Activated B cell treated with CpG ODN at 0.5 μM for 24 hours (primary cell): ENCODE measurements around the gene OR51D1. TPM values are rescaled to one million over a fixed set of nuclear protein-coding genes. Genes with fewer than 3 reads are reported as not detected.

Experiments
- ATAC-seq: fragments of 200-7000 bp; cut with Tn5 transposase; one replicate; pipeline ENCODE4 v1.10.0; 2021; ENCODE audit warnings: low read depth, mild to moderate bottlenecking, moderate library complexity
- CTCF ChIA-PET: fragments of 350-600 bp; sonication (Branson Sonifier 250); formaldehyde crosslinking; loops from one replicate; lab custom pipeline; 2021; ENCODE audit warnings: antibody characterized with exemption; lab: Charles Lee
- POLR2A ChIA-PET: fragments of 350-600 bp; sonication (Branson Sonifier 250); formaldehyde crosslinking; loops from one replicate; lab custom pipeline; 2021; ENCODE audit warnings: antibody characterized with exemption; lab: Charles Lee
- DNase-seq: peaks from one replicate; pipeline ENCODE4 v3.0.0; 2022
- H3K27ac Mint-ChIP-seq: one replicate; pipeline ENCODE4 v1.8.0; 2020; ENCODE audit warnings: mixed read lengths
- H3K27me3 Mint-ChIP-seq: one replicate; pipeline ENCODE4 v1.8.0; 2021; ENCODE audit warnings: mixed read lengths
- H3K36me3 Mint-ChIP-seq: one replicate; pipeline ENCODE4 v1.8.0; 2021; ENCODE audit warnings: low read depth, mixed read lengths
- H3K4me1 Mint-ChIP-seq: one replicate; pipeline ENCODE4 v1.8.0; 2021; ENCODE audit warnings: mixed read lengths
- H3K4me3 Mint-ChIP-seq: one replicate; pipeline ENCODE4 v1.8.0; 2020; ENCODE audit warnings: mild to moderate bottlenecking, mixed read lengths
- H3K9me3 Mint-ChIP-seq: one replicate; pipeline ENCODE4 v1.8.0; 2020; ENCODE audit warnings: mixed read lengths
- CTCF ChIP-seq: fragments of 200-600 bp; IDR thresholded peaks from one replicate; pipeline ENCODE4 v1.8.0; 2022; ENCODE audit warnings: antibody characterized with exemption, mild to moderate bottlenecking
- intact Hi-C: fragments of 100-400 bp; cut with micrococcal nuclease; formaldehyde crosslinking; loops from one replicate; pipeline ENCODE4 v1.15.1; 2024
- total RNA-seq: library from RNA; stranded (reverse); gene quantifications from 2 replicates; pipeline ENCODE4 v1.2.3, GENCODE V29; 2022

OR51D1 gene
- total RNA-seq, 1 donor from 2014 or later: not detected

DNA sequence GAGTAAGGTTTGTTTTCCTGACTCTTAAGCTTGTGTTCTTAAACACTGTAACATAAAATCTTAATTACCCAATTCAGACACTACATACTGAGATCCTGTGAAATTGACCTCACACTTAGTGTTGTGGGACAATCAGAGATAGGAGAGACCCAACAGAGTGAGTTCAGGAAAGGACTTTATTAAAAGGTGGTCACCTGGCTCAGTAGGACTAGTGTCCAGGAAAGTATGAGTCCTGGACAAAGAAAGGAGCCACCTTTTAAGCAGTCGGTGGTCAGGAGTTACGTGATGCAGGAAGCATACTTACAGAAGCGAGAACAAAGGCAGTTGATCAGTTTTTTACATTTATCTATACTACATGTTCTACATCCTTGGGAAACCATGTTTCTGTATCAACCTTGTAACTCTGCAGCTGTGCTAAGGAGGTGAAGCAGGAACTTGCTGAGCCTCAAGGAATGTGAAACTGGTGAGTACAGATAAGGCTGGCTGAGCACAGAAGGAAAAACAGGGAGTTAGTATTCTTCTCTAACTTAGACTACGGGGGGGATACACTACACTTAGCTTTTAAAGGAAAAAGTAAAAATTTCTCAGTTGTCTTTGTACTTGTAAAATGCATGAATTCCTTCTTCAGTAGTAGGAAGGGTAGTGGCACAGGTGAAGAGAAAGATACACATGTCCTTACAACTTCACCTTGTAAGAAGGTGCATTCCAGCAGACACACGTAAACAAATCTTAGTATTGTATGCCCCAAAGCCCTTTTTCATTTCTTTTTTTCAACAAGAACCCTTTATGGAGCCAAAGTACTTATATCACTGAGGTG lies 21.6 kb downstream of the OR51D1 start:
- Mint-ChIP-seq H3K9me3 (no peaks in the 10 kb centered on the region), H3K27me3 (peaks cover 13% of the 10 kb centered on the region), H3K27ac (no peak overlapping the region), H3K4me1 (no peaks in the 10 kb centered on the region), H3K36me3 (no peaks in the 10 kb centered on the region), H3K4me3 (no peak overlapping the region)
- TF ChIP-seq CTCF: no peak
- no peak for ATAC-seq
- ChIA-PET POLR2A (no interaction called here), CTCF (no interaction called here)
- intact Hi-C loops: no loop called here
- DNase-seq: no peak

GRCh38 chr11:4662876-4663275 lies 25.6 kb downstream of the OR51D1 start:
- intact Hi-C loops: no loop called here
- no peaks in the 10 kb centered on the region for H3K36me3 Mint-ChIP-seq
- POLR2A ChIA-PET: no interaction called here

DNA sequence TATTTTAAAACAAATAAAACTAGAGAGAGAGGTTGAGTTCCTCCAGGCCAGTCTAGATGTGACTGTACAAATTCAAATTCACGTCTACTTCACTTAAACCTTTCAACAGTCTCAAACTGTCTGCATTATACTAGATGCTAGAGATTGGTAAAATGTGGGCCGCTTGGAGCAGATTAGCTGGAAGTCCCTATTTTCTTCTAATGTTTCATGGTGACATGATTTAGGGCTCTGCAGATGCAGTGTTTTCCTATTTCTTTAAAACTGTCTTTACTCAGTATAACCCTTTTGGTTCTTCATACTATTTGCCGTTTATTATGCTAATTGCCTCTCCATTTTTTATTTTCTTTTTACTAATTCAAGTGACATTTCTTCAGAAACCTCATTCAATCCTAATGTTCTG lies 26.9 kb downstream of the OR51D1 start:
- no peaks in the 10 kb centered on the region for H3K4me1 Mint-ChIP-seq
- no peak for ATAC-seq
- no peak for DNase-seq
- CTCF ChIA-PET: no interaction called here
- H3K27ac Mint-ChIP-seq: no peak overlapping the region
- intact Hi-C loops: no loop called here
- H3K9me3 Mint-ChIP-seq: no peaks in the 10 kb centered on the region
- no peak for TF ChIP-seq CTCF
- peaks cover 10% of the 10 kb centered on the region for H3K27me3 Mint-ChIP-seq
- H3K36me3 Mint-ChIP-seq: no peaks in the 10 kb centered on the region
- H3K4me3 Mint-ChIP-seq: no peak overlapping the region
- POLR2A ChIA-PET: no interaction called here

More at GRCh38 chr11:4662876-4663275, 25.6 kb downstream of the OR51D1 start:
- Mint-ChIP-seq H3K9me3 (no peaks in the 10 kb centered on the region), H3K27ac (no peak overlapping the region), H3K4me1 (no peaks in the 10 kb centered on the region), H3K4me3 (no peak overlapping the region), H3K27me3 (peaks cover 10% of the 10 kb centered on the region)
- TF ChIP-seq CTCF: no peak
- ATAC-seq (no peak), DNase-seq (no peak)
- CTCF ChIA-PET: no interaction called here

DNA sequence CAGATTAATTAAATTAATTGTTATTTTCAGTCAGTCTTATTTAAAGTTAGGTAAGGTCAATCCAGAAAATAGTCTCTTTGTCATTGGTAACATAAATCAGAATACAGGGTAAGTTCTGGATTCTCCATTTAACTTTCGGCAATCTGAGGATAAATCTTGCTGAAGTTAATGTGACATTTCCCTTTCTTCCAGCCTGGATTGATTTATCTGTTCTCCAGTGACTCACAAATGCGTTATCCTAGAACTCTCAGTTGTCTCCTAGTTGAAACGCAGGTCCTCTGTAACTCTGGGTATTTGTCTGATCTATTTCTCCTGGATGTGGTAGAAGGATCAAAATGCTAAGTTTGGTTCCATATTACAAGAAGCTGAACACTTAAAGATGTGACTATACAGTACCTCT lies 27.5 kb downstream of the OR51D1 start:
- POLR2A ChIA-PET: no interaction called here
- Mint-ChIP-seq H3K4me1 (no peaks in the 10 kb centered on the region), H3K27ac (no peak overlapping the region), H3K4me3 (no peak overlapping the region), H3K9me3 (no peaks in the 10 kb centered on the region), H3K36me3 (no peaks in the 10 kb centered on the region), H3K27me3 (peaks cover 10% of the 10 kb centered on the region)
- intact Hi-C loops: no loop called here
- no peak for DNase-seq
- TF ChIP-seq CTCF: no peak
- CTCF ChIA-PET: no interaction called here
- ATAC-seq: no peak

- peaks cover 10% of the 10 kb centered on the region for H3K27me3 Mint-ChIP-seq
- H3K4me1 Mint-ChIP-seq: no peaks in the 10 kb centered on the region
- H3K9me3 Mint-ChIP-seq: no peaks in the 10 kb centered on the region
- ChIA-PET CTCF (no interaction called here), POLR2A (no interaction called here)
- H3K36me3 Mint-ChIP-seq: no peaks in the 10 kb centered on the region
- no peak for TF ChIP-seq CTCF
- no peak overlapping the region for H3K27ac Mint-ChIP-seq
- H3K4me3 Mint-ChIP-seq: no peak overlapping the region
- DNase-seq: no peak
- intact Hi-C loops: no loop called here
- no peak for ATAC-seq
Measured at GRCh38 chr11:4665424-4665823, 28.1 kb downstream of the OR51D1 start.
